OCI-M2 (cell line): ENCODE data around the gene MTR.

Experiments
- DNase-seq: peaks from one replicate; lab custom pipeline; 2025; ENCODE audit not compliant: unreplicated experiment; lab: John Stamatoyannopoulos, UW

The MTR gene

GRCh38 chr1:236862219-236862591, 67.1 kb downstream of the MTR start:
- no peak for DNase-seq

GRCh38 chr1:236862615-236863211, 67.6 kb downstream of the MTR start:
- DNase-seq = no peak

- DNase-seq = no peak
These were observed 69.1 kb downstream of the MTR start for GRCh38 chr1:236864211-236864610.

- no peak for DNase-seq
These were observed 70.1 kb downstream of the MTR start for GRCh38 chr1:236864996-236865817.

DNA sequence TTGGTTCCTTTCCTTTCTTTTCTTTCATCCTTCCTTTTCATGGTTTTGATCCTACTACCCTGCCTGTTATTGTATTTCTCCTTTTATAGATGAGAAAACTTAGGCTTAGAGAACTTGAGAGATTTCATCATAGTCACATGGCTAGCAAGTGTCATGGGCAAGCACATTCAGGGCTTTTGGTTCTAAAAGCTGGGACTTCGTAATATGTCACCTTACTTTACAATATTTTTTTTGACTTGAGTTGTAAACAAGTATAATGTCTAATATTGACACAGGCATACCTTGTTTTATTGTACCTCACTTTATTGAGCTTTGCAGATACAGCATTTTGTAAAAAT, 70.7 kb downstream of the MTR start:
- no peak for DNase-seq

DNA sequence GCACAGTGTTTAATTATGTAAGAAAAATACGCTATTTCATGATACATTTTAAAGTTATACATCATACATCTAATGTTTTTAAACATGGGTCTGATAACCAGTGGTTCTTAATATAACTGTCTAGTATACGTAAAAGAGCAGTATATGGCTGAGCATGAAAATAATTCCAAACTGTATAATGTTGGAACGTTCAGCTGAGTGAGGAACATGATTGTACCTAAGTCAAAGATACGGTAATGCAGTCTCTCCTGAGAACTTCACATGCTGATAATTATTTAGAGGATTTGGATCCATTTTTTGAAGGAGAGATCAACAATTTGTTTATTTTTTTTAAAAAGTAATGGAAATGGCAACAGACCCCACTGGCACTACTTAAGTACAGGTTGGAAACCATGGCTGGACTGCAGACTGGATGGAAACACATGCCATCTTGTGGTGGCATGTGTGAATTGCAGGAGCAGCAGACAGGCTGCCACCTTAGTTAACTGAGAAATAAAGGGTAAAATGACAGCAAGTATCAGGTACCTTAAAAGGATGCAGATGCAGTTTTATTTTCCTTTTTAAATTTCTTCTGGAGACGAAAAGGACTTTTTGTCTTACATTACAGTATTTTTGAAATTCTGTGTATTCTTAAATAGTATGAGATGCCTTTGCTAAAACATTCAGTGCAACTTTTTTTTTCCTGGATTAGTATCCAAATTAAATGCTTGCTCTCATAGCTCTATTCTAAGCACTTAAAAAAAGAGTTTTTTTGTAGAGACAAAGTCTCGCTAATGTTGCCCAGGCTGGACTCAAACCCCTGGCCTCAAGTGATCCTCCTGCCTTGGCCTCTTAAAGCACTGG, 73.8 kb downstream of the MTR start:
- peak; percentile 23 for DNase-seq

DNA sequence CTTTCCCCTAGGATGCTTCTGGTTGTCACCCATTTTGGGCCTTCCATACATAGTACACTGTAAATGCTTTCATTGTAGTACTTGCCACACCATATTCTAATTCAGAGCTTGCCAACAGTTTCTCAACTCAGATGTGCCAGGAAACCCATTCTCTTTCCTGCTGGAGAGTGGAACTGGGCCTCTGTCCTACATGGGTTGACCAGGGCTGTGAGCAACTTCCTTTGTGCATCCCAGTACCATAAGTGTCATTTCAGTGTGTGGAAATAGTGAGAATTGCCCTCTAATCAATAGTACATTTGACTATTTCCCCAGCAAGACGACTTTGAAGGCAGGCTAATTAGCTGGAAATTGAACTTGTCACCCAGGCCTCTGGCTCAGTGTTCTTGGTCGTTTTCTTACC, 74.8 kb downstream of the MTR start:
- no peak for DNase-seq

DNA sequence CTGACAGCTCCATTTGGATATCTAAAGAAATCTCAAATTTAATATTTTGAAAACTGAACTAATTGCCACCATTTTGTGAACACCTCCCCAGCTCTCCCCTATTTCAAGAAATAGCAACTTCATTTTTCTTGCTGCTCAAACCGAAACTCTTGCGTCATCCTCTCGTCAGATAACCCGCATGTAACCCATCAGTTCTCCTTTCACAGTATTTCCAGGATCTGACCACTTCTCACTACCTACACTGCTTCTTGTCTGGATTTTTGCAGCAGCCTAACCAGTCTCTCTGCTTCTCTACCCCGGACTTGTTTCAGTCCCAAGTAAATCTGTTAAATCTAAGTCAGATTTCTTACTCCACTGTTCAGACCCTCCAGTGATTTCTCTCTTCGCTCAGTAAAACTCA, 75.6 kb downstream of the MTR start:
- no peak for DNase-seq

GRCh38 chr1:236872075-236872666, 77.1 kb downstream of the MTR start:
- no peak for DNase-seq

GRCh38 chr1:236875975-236876374, 80.9 kb downstream of the MTR start:
- DNase-seq = no peak

DNA sequence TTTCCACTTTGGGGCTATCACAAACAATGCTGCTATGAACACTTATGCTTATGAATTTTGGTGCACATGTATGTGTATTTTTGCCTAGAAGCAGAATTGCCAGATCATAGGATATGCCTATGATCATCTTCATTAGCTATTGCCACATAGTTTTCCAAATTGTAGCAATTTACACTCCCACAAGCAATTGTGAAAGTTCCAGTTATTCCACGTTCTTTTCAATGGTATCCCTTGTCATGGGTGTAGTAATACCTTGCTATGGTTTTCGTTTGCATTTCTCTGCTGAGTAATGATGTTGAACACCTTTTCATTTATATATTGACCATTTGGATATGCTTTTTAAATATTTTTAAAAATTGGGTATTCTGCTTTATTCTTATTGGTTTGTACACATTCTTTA, 82.6 kb downstream of the MTR start:
- no peak for DNase-seq

DNA sequence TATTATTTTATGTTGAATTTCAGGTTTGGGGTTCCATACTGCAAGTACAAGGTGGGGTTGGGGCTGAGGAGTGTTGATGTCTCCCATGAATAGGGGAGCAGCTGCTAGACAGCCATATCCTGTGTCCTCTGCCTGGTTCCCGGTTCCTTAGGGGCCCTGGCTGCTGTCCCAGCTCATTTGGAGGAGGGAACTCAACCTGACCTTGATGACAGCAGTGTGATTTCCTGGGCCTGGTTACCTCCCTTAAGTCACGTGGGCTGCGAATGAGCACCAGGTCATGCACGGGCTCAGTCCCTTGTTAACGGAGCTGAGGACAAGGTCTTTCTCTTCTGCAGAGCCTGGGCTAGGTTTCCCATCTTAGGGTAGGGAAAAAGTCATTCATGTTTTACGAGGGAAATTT, 85.1 kb downstream of the MTR start:
- DNase-seq = no peak

DNA sequence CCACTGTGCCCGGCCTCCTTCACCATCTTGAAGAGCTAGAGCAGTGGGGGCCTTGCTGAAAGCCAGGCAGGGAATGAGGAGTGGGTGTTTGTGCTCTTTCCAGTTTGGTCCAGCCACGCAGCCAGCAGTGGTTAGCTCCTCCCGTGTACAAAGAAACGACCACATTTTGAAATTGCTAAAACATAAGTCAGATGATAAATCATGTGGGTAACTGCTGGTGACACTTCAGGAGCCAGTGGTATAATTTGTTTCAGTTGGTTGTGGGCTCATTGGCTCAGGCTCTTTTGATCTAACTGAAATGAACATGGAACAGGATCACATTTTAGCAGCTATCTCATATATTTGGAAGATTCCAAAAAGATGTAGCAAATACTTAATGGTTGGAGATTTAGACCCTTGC, 87.6 kb downstream of the MTR start:
- no peak for DNase-seq

DNA sequence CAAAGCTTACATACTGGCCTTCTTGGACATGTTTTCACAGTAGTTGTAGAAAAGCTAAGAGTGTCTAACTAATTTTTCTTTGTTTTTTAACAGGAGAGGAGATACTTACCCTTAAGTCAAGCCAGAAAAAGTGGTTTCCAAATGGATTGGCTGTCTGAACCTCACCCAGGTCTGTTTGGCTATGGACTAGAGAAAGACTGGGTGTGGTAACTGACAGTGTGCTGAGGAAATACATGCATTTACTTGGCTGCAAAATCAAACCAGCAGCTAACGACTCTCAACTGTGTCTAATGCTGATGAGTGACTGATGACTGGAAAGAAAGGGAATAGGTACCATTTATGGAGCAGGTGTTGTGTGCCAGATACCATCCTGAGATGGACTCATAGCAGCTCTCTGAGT, 91.1 kb downstream of the MTR start:
- DNase-seq = no peak

DNA sequence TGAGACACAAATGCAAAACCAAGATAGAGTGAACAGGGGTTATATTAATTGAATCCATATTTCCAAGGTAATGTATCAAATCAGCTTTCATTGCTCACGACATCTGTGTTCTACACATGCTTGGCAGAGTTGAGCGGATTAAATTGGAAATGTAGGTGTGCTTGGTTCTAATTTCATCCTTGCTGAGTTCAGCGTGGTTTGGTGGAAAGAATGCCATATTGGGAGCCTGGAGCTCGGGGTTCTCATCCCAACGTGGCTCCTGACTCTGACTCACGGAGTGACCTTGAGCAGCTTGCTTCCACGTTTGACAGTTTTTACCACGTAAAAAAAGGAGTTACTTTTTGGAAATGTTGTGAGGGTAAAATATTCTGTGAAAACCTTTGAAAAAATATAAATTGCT, 92.0 kb downstream of the MTR start:
- DNase-seq = no peak

DNA sequence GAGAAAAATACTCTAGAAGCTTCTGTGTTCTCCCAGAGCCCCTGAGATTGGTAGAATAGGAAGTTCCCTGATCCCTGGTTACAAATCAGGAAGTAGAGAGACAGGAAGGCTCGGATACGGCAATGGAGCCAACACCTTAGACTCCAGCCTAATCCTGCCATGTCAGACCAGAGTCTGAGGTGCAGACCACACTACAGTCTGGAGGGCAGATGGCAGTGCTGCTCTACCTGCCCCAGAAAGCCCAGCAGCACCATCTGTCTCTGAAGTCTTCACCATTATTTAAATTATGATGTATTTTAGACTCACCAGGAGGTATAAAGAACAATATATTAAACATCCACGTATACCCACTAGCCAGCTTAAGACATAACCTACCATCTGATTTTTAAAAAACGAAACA, 93.0 kb downstream of the MTR start:
- DNase-seq = no peak

- no peak for DNase-seq
These were observed 93.8 kb downstream of the MTR start for GRCh38 chr1:236888903-236889302.

DNA sequence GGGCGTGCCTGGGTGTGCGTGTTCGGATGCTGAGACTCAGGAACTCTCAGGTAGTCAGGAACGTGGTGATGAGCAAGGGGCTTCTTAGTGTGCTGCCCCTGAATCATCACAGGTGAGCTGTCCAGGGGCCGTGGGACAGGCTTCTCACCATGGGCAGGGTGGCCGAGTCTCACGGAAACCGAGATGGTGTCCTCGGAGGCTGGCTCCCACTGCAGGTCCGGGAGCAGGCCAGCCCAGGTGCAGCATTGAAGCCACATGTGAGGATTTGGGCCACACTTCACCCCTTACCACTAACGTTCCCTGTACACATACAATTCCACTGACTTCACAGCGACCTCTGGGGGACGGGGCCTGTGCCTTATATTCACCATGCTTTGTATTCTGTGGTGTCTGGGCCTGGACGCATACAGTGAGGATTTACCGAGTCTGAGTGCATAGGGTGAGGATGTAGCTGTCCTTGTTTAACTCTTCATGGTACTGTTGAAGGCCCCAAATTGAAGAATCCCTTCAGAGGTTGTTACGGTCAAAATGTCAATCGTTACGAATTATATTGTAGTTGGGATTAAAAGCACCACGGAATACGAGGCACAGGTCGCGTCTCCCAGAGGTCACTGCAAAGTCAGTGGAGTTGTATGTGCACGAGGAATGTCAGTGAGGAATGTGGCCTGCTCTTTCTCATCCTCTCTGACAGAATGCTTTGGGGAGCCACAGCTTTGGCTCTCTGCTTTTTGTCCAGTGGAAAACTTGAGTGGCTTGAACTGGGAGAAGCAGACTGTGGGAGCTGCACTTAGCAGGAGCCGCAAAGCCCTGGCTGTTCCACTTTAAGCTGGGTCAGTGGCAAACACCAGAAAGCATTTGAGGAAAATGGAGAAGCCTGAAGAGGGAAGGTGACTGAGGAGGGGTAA, 95.3 kb downstream of the MTR start:
- no peak for DNase-seq

- no peak for DNase-seq
These were observed 98.8 kb downstream of the MTR start for GRCh38 chr1:236893626-236894545.
